Measurements from ENCODE around the gene CERS2. TPM values are rescaled to one million over a fixed set of nuclear protein-coding genes. Genes with fewer than 3 reads are reported as not detected.

CERS2 gene
- total and polyA plus RNA-seq, 2 of the 8 experiments (the other 6 are each of a cell fraction or from before 2014, with no cell fraction given) = 216 to 237 TPM

- DNase-seq (ENCODE audit: low read depth in 1 of 2, low spot score in 2 of 2) = no peak
- POLR2A ChIA-PET (ENCODE audit: partially characterized antibody) = interaction anchor here (1.0 to 10.5 kb wide), 7 partner anchors 6 to 34 kb away, joined by 4 to 133 read pairs (median 5); partner anchors contain the start of genes ANXA9 and MINDY1
- peak overlapping the region; percentile 53; the same call in 1 of the 2 replicates for H2BK20ac ChIP-seq (ENCODE audit: low read length)
- peaks cover 12% of the 10 kb centered on the region; the same call in 1 of the 2 replicates for H3K23me2 ChIP-seq (ENCODE audit: low read depth, low read length)
- no peak overlapping the region for H4K8ac ChIP-seq (ENCODE audit: extremely low read depth, insufficient read depth, low read length)
- TF ChIP-seq JUND (IDR thresholded peaks at IDR 0.05; ENCODE audit: low read length) (no peak), TAF7 (optimal IDR thresholded peaks at IDR 0.05; ENCODE audit: borderline replicate concordance, low read depth, low read length) (peak; percentile 2)
- H3K9ac ChIP-seq (replicated peaks in 1 of 4; ENCODE audit: extremely low read depth in 1 of 4, low read depth in 3 of 4, low read length in 3 of 4) = no peak overlapping the region; a peak in 2 of 7 replicates
- CTCF ChIA-PET (ENCODE audit: partially characterized antibody) = interaction anchor here (0.8 to 2.6 kb wide), 2 partner anchors 8 to 17 kb away, joined by 4 to 12 read pairs; no protein-coding TSS in a partner anchor
- H3K4me2 ChIP-seq (ENCODE audit: insufficient read depth in 1 of 2, low read depth in 2 of 2, low read length in 2 of 2) = peak overlapping the region; percentile 83 to 93
- H4K91ac ChIP-seq (replicated peaks; ENCODE audit: insufficient read length, low read length) = no peak overlapping the region
- H2BK120ac ChIP-seq (replicated peaks; ENCODE audit: low read depth, low read length) = no peak overlapping the region
- H3K56ac ChIP-seq (replicated peaks; ENCODE audit: insufficient read length, low read depth, low read length) = no peak overlapping the region
- H3K4me1 ChIP-seq (replicated peaks in 1 of 4; ENCODE audit: control insufficient read depth in 3 of 4, insufficient read depth in 4 of 4, low read length in 3 of 4) = peaks cover 20 to 43% (median 34%) of the 10 kb centered on the region in 4 experiments
- H3K14ac ChIP-seq (ENCODE audit: insufficient read length) = no peak overlapping the region
- H3K36me3 ChIP-seq (ENCODE audit: control insufficient read depth in 2 of 4, insufficient read depth in 4 of 4, low read length in 3 of 4) = peaks cover 5 to 17% (median 15%) of the 10 kb centered on the region in 4 experiments; a peak in 7 of 8 replicates
- H3K18ac ChIP-seq (ENCODE audit: extremely low read depth, low read length) = no peak overlapping the region
- H4K5ac ChIP-seq (ENCODE audit: insufficient read length, low read depth, low read length) = no peak overlapping the region
- H3K4ac ChIP-seq (replicated peaks; ENCODE audit: insufficient read length, low read depth, low read length) = no peak overlapping the region
- peaks cover 21 to 61% of the 10 kb centered on the region in 2 experiments for H3K79me2 ChIP-seq (ENCODE audit: control insufficient read depth in 1 of 2, insufficient read depth in 2 of 2, low read length in 2 of 2)
- FAIRE-seq = no peak
- H3K4me3 ChIP-seq (ENCODE audit: extremely low read depth in 1 of 4, insufficient read depth in 2 of 4, low read depth in 3 of 4, low read length in 4 of 4) = peak overlapping the region in 3 of 4 experiments; percentile 79 to 91 (median 82); a peak in 5 of 8 replicates
- H3K27me3 ChIP-seq (replicated peaks in 1 of 4; ENCODE audit: control insufficient read depth in 3 of 4, extremely low read depth in 1 of 4, insufficient read depth in 3 of 4, low read length in 3 of 4) = no peaks in the 10 kb centered on the region
- H2AK5ac ChIP-seq (ENCODE audit: low read depth, low read length) = no peak overlapping the region
- H3K9me3 ChIP-seq (ENCODE audit: insufficient read depth in 2 of 2, low read depth in 1 of 2, low read length in 1 of 2) = no peaks in the 10 kb centered on the region
- no peak overlapping the region for H3K27ac ChIP-seq (ENCODE audit: low read depth, low read length)
- H3K23ac ChIP-seq (ENCODE audit: insufficient read length) = no peak overlapping the region
- H2BK12ac ChIP-seq (ENCODE audit: low read depth, low read length) = peak overlapping the region; percentile 35; the same call in 1 of the 2 replicates
- no peak overlapping the region; the same call in 1 of the 2 replicates for H2BK15ac ChIP-seq (ENCODE audit: low read length)
- H2BK5ac ChIP-seq (ENCODE audit: low read depth, low read length) = peak overlapping the region; percentile 77
- H2AFZ ChIP-seq (ENCODE audit: low read length) = no peak overlapping the region
- WGBS, 2 experiments (ENCODE audit: extremely low coverage in 1 of 2, insufficient coverage in 1 of 2, insufficient read length in 1 of 2, insufficient replicate concordance in 2 of 2, low coverage in 1 of 2, low lambda C conversion rate in 2 of 2, missing lambda C conversion rate in 1 of 2) = 81% methylated on average over 4 of the region's 4 CpGs; no CpG with 5 or more reads in 1 of the 2 experiments
- H3K79me1 ChIP-seq (ENCODE audit: low read depth, low read length) = peaks cover 17% of the 10 kb centered on the region
- peaks cover 18 to 23% of the 10 kb centered on the region in 2 experiments for H4K20me1 ChIP-seq (replicated peaks in 1 of 2; ENCODE audit: control insufficient read depth in 1 of 2, insufficient read depth in 2 of 2, low read length in 2 of 2)
Observed at GRCh38 chr1:150972417-150972940, 2.2 kb downstream of the CERS2 start.

Data from H1 (cell line).